Lung (tissue), 12 donors: ENCODE data around the gene ACY1. TPM values are rescaled to one million over a fixed set of nuclear protein-coding genes. Genes with fewer than 3 reads are reported as not detected.

Experiments used
- ATAC-seq: fragments of 200-7000 bp; cut with Tn5 transposase; one replicate; pipeline ENCODE4 v1.9.1; 2020; ENCODE audit warnings: moderate number of reproducible peaks; ENCODE audit not compliant: insufficient read depth, low FRiP score
- DNase-seq, 3 donors: peaks; one replicate each; pipeline ENCODE4 v3.0.0-alpha.2; 2013 to 2017
- H3K27ac ChIP-seq, 2 donors: one replicate each; pipeline ENCODE4 v1.5.1; 2013; ENCODE audit warnings: mild to moderate bottlenecking in 2 of 2, moderate library complexity in 2 of 2, control low read depth in 1 of 2, inconsistent platforms in 1 of 2, low read depth in 1 of 2, low read length in 1 of 2
- H3K27me3 ChIP-seq, 3 donors: one replicate each; pipeline ENCODE4 v1.5.1; 2013; ENCODE audit warnings: low read length in 2 of 3; ENCODE audit not compliant: control insufficient read depth in 3 of 3, insufficient read depth in 3 of 3
- H3K36me3 ChIP-seq, 4 donors: one replicate each; pipeline ENCODE4 v1.5.1; 2013; ENCODE audit warnings: low read length in 4 of 4, mild to moderate bottlenecking in 1 of 4, moderate library complexity in 1 of 4; ENCODE audit not compliant: control insufficient read depth in 4 of 4, insufficient read depth in 4 of 4
- H3K4me1 ChIP-seq, 5 donors: one replicate each; pipeline ENCODE4 v1.5.1; 2013; ENCODE audit warnings: low read length in 5 of 5, mild to moderate bottlenecking in 2 of 5, moderate library complexity in 1 of 5; ENCODE audit not compliant: control insufficient read depth in 5 of 5, insufficient read depth in 5 of 5
- H3K4me3 ChIP-seq: one replicate; pipeline ENCODE4 v1.5.1; 2013; ENCODE audit warnings: mild to moderate bottlenecking, control low read depth, moderate library complexity
- H3K9ac ChIP-seq, 2 donors: one replicate each; pipeline ENCODE4 v1.5.1; 2013; ENCODE audit warnings: low read length in 2 of 2, control low read depth in 1 of 2; ENCODE audit not compliant: insufficient read depth in 1 of 2
- H3K9me3 ChIP-seq, 4 donors: one replicate each; pipeline ENCODE4 v1.5.1; 2013; ENCODE audit warnings: low read length in 3 of 4, mild to moderate bottlenecking in 1 of 4, moderate library complexity in 1 of 4; ENCODE audit not compliant: control insufficient read depth in 4 of 4, insufficient read depth in 3 of 4
- CTCF ChIP-seq: IDR thresholded peaks from 2 replicates; pipeline ENCODE4 v1.5.1; 2012; ENCODE audit warnings: mild to moderate bottlenecking; ENCODE audit errors: control extremely low read depth, extremely low read depth
- WGBS, 2 donors: extraction: QIAGEN DNeasy Blood & Tissue Kit; methylation state at CpG; one replicate each; pipeline ENCODE4 v1.1.7; 2013; 5-methylcytosine and 5-hydroxymethylcytosine counted together
- polyA plus RNA-seq, 2 donors: library from polyadenylated mRNA; stranded (reverse); fragments of 200-250 nt; gene quantifications; one replicate each; pipeline ENCODE4 v1.2.1, GENCODE V29; 2013
- total RNA-seq, 2 donors: library from RNA; depleted of rRNA in 1 of 2; stranded (reverse); fragments of >200 nt in 1 of 2; gene quantifications; one replicate each; pipeline ENCODE4 v1.2.1, GENCODE V29; 2014 to 2021
- donor health status: control.
- donor health status: control.
- donor health status: Bipolar disorder and iron deficiency.
- donor health status: healthy.
- donor health status: DM: yes; HTN: yes; CAD: no.

The ACY1 gene
- total and polyA plus RNA-seq, 4 donors = 19.6 to 52.6 (median 39.0) TPM

- Histone ChIP-seq H3K4me3 (no peak overlapping the region), H3K9me3 (no peaks in the 10 kb centered on the region), H3K9ac (no peak overlapping the region), H3K4me1 (peaks cover 0 to 34% (median 12%) of the 10 kb centered on the region in 5 donors), H3K27me3 (no peaks in the 10 kb centered on the region), H3K36me3 (no peaks in the 10 kb centered on the region), H3K27ac (peak overlapping the region in 1 of 2 donors; percentile 92)
- TF ChIP-seq CTCF = no peak
- ATAC-seq (no peak), DNase-seq (no peak)
- WGBS, 2 donors = 93 to 97% methylated on average over 7 of the region's 7 CpGs
Measured at GRCh38 chr3:52020796-52021195, 37.5 kb downstream of the ACY1 start.

- H3K4me1 ChIP-seq = peaks cover 0 to 36% (median 12%) of the 10 kb centered on the region in 5 donors
- DNase-seq (peak in 1 of 3 donors; percentile 44), ATAC-seq (no peak)
- no peaks in the 10 kb centered on the region for H3K36me3 ChIP-seq
- H3K27me3 ChIP-seq = no peaks in the 10 kb centered on the region
- H3K27ac ChIP-seq = peak overlapping the region; percentile 37 to 92
- WGBS, 2 donors = 69 to 72% methylated on average over 10 of the region's 10 CpGs
- H3K9ac ChIP-seq = no peak overlapping the region
- no peak overlapping the region for H3K4me3 ChIP-seq
- H3K9me3 ChIP-seq = no peaks in the 10 kb centered on the region
- no peak for TF ChIP-seq CTCF
Measured at GRCh38 chr3:52021489-52022268, 38.3 kb downstream of the ACY1 start.

GRCh38 chr3:52022323-52023100 is 39.2 kb downstream of the ACY1 start:
- no peak for DNase-seq
- no peak overlapping the region for H3K4me3 ChIP-seq
- peaks cover 0 to 36% (median 12%) of the 10 kb centered on the region in 5 donors for H3K4me1 ChIP-seq
- ATAC-seq = no peak
- no peak for TF ChIP-seq CTCF
- H3K9me3 ChIP-seq = no peaks in the 10 kb centered on the region
- H3K27me3 ChIP-seq = no peaks in the 10 kb centered on the region
- peak overlapping the region; percentile 17 to 92 for H3K27ac ChIP-seq
- WGBS, 2 donors = 66 to 84% methylated on average over 20 of the region's 20 CpGs
- no peak overlapping the region for H3K9ac ChIP-seq
- H3K36me3 ChIP-seq = no peaks in the 10 kb centered on the region
